Bronchial epithelial cell (primary cell): ENCODE measurements around the gene EMSY. TPM values are rescaled to one million over a fixed set of nuclear protein-coding genes. Genes with fewer than 3 reads are reported as not detected.

Experiments used
- DNase-seq: peaks from one replicate; pipeline ENCODE4 v3.0.0-alpha.2; 2010; ENCODE audit warnings: low read depth
- FAIRE-seq: peaks from 2 replicates; lab custom pipeline; 2011; peaks lifted over from hg19 to GRCh38; lab: Jason Lieb, UNC
- H3K27me3 ChIP-seq: 2 replicates; pipeline ENCODE4 v1.5.1; 2011; ENCODE audit warnings: low read length; ENCODE audit not compliant: control insufficient read depth, insufficient read depth
- H3K36me3 ChIP-seq: 2 replicates; pipeline ENCODE4 v1.5.1; 2011; ENCODE audit warnings: low read length; ENCODE audit not compliant: control insufficient read depth, insufficient read depth
- H3K4me3 ChIP-seq: 2 replicates; pipeline ENCODE4 v1.5.1; 2011; ENCODE audit warnings: mild to moderate bottlenecking, low read depth, low read length, control low read depth
- total RNA-seq: library from RNA; depleted of rRNA; stranded (reverse); fragments of >200 nt; gene quantifications from 2 replicates; pipeline ENCODE4 v1.2.1, GENCODE V29; 2014
- TF ChIP-seq, protein P1 (sequence below): IDR thresholded peaks from 2 replicates; pipeline ENCODE4 v1.5.1; 2011; ENCODE audit warnings: mild to moderate bottlenecking, moderate library complexity, low read length, control low read depth, inconsistent platforms; ENCODE audit not compliant: insufficient read depth, severe bottlenecking

The EMSY gene
- total RNA-seq, 1 donor from 2014 or later: 6.1 TPM

DNA sequence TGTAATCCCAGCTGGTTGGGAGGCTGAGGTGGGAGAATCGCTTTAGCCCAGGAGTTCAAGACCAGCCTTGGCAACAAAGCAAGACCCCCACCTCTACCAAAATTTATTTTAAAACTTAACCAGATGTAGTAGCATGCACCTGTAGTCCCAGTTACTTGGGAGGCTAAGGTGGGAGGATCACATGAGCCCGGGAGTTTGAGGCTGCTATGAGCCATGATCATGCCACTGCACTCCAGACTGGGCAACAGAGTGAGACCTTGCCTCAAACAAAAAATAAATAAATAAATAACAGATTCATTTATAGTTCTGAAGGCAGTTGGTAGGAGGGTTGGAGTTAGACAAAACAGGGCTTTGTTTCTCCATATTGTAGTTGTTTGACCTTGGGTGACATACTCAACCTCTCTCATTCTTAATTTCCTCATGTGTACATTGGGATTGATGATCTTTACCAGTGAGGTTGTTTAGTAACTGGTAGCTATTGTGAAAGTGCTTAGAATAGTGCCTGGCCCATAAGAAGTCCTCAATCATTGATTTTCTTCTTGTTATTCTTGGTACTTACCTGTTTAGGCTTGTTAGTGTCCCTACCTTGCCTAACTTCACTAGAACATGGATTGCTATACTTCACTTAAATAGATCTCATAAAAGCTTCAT, 79.1 kb downstream of the EMSY start:
- H3K4me3 ChIP-seq: no peak overlapping the region
- DNase-seq (peak; percentile 38), FAIRE-seq (no peak)
- TF ChIP-seq, protein P1, sequence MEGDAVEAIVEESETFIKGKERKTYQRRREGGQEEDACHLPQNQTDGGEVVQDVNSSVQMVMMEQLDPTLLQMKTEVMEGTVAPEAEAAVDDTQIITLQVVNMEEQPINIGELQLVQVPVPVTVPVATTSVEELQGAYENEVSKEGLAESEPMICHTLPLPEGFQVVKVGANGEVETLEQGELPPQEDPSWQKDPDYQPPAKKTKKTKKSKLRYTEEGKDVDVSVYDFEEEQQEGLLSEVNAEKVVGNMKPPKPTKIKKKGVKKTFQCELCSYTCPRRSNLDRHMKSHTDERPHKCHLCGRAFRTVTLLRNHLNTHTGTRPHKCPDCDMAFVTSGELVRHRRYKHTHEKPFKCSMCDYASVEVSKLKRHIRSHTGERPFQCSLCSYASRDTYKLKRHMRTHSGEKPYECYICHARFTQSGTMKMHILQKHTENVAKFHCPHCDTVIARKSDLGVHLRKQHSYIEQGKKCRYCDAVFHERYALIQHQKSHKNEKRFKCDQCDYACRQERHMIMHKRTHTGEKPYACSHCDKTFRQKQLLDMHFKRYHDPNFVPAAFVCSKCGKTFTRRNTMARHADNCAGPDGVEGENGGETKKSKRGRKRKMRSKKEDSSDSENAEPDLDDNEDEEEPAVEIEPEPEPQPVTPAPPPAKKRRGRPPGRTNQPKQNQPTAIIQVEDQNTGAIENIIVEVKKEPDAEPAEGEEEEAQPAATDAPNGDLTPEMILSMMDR: no peak
- no peaks in the 10 kb centered on the region for H3K27me3 ChIP-seq
- peaks cover 1% of the 10 kb centered on the region for H3K36me3 ChIP-seq

DNA sequence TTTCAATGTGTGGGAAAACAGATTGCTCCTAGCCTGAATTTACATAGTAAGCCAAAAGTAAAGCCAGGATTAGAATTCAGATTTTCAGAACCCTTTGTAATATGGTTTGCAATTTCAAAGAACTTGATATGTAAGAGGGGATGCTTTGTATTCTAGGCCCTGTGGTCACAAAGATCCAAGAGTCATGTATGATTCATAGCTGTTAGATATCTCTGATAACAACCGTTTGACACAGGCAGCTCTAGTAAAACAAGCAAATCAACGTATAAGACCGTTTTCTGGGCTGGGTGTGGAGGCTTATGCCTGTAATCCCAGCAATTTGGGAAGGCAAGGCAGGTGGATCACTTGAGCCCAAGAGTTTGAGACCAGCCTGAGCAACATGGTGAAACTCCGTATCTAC, 79.6 kb downstream of the EMSY start:
- TF ChIP-seq, protein P1: no peak
- peak; percentile 69 for DNase-seq
- Histone ChIP-seq H3K36me3 (peaks cover 1% of the 10 kb centered on the region), H3K27me3 (no peaks in the 10 kb centered on the region), H3K4me3 (no peak overlapping the region)
- FAIRE-seq: no peak

DNA sequence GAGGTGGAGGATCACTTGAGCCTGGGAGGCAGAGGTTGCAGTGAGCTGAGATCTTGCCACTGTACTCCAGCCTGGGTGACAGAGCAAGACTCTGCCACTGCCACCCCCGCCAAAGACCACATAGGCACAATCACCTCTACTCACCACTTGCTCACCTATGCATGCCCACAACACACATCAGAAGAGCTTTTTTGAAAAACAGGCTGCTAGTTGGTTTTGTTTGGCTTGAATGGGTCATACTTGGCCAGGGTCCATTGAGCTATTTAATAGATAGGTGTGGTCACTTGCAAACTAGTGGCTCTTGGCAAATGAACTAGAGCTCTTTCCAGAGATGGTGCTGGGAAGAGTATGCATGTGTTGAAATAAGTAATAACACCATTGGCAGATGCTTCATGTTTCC, 80.1 kb downstream of the EMSY start:
- peaks cover 1% of the 10 kb centered on the region for H3K36me3 ChIP-seq
- DNase-seq: peak; percentile 67
- TF ChIP-seq, protein P1: no peak
- H3K4me3 ChIP-seq: no peak overlapping the region
- no peak for FAIRE-seq
- H3K27me3 ChIP-seq: no peaks in the 10 kb centered on the region

DNA sequence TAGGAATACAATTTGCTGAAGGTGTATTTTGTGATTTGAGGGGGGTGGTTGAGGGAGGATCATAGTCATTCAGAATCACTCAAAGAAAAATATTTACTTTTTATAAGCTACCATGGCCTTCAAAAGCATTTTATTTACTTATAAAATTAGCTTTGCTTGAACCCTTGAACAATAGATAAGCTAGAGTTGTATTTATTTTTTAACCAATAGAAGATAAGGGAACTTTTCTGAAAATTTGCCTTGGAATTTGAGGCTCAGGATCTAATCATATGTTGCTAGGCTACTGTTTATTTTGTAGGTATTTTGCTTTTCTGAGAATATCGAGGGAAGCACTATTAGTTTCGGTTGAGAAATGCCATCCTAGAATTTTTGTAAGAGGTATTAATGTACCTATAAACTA, 82.1 kb downstream of the EMSY start:
- FAIRE-seq (no peak), DNase-seq (no peak)
- H3K36me3 ChIP-seq: peaks cover 1% of the 10 kb centered on the region
- H3K4me3 ChIP-seq: no peak overlapping the region
- no peaks in the 10 kb centered on the region for H3K27me3 ChIP-seq
- TF ChIP-seq, protein P1: no peak

DNA sequence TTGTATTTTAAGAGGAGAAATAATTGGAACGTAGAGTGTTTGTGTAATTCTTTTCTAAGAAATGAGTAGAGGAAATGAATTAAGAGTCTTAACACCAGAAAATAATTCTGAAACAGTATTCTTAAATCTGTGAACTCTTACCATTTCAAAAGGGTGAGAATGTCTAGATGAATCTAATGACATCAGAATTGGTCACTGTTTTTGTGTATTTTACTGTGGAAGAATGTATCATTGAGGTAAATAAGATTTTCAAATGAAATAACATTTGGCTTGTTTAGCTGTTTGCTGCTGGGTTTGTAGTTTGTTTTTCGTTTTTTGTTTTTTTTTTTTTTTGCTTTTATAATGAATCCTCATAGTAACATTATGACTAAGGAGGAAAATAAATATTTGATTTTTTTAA, 97.6 kb downstream of the EMSY start:
- H3K36me3 ChIP-seq: peaks cover 9% of the 10 kb centered on the region

More for the DNA sequence above, 97.6 kb downstream of the EMSY start:
- TF ChIP-seq, protein P1: no peak
- FAIRE-seq (no peak), DNase-seq (no peak)
- H3K4me3 ChIP-seq: no peak overlapping the region
- no peaks in the 10 kb centered on the region for H3K27me3 ChIP-seq
